GM19238 (cell line): Measurements from ENCODE around the gene SOWAHA.

ENCODE experiments used
- DNase-seq: peaks from one replicate; pipeline ENCODE4 v3.0.0; 2011; ENCODE audit warnings: low spot score; ENCODE audit not compliant: insufficient read length

SOWAHA gene

DNA sequence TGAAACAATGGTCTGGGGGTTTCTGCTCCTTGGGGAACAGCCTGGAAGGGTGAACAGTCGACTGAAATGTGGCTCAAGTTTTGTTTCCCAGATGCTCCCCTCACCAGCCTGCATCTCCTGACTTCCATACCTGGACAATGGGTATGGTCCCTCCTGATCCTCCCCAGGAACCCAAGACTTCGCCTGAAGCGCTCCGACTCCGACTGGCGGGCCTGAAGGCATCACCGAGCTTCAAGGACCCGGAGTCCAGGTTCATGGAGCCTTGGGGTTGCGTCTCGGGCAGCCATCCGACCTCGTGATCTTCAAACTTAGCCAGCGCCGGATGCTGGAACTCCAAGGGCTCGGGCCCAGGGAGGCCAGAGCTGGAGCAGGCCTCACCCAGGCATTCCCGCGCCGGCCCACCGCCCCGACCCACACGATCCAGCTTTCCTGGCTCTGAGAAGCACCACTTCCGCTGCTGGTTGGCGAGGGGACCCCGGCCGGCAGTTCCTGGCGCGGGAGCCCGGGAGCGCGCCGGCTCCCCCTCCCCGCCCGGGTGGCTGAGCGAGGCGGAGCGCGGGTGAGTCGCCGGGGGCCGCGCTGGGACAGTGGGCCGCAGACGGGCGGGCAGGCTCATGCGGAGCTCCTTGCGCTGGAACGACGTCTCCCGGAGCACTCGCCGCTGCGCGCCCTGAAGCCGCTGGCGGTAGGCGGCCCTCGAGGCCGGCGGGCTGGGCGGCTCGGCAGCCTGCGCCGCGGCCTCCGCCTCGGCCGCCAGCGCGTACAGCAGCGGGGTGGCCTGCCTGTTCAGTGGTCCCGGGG, 12.1 kb downstream of the SOWAHA start:
- DNase-seq = no peak

DNA sequence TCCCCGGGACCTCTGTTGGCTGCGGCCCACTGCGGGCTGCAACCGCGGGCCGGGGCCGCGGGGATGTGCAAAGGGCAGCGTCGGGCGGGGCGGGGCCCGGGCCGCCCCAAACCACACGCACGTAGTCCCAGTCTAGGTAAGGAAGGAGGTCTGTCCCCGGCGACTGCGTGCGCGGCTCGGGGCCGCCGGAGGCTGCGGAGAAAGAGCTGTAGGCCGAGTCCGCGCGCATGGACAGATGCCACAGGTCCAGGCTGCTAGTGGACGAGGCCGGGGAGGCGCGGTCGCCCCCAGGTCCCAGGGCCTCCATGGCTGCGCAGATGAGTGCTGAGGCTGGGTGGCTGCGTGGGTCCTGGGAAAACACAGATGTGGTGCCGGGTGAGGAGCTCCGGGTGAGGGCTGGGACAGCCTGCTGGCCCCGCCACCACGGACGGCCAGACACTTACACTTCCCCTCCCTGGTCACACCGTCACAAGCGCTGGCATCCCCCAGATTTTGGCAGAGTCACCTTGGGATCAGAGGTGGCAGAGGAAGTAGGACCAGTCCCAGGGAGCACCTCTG, 12.8 kb downstream of the SOWAHA start:
- no peak for DNase-seq

DNA sequence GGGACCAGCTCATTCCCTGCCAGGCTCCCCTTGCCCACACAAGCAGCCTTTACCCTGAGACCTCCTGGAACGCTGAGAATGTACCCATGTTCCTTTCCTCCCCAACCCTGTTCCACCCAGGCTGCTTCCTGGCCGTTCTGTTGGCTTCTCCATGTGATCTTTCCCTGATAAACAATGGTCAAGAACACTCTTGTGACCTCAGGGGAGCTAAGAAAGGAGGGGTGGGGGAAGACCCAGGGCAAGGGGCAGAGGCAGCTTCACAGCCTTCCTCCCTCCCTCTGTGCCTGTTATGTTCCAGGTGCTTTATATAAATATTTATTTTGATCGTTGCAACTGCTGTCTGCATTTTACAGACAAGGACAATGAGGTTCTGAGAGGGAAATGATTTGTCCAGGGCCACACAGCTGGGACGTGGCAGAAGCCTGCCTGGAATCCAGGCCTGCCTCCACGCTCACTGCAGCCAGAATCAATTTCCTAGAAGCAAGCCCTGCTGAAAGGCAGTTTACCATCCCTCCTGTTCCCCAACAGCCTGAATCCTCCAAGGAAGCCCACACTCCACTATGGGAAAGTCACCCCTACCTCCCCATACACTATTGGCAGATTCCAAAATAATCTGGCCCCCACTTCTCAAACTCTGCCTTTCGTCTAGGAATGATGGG, 13.5 kb downstream of the SOWAHA start:
- no peak for DNase-seq

DNA sequence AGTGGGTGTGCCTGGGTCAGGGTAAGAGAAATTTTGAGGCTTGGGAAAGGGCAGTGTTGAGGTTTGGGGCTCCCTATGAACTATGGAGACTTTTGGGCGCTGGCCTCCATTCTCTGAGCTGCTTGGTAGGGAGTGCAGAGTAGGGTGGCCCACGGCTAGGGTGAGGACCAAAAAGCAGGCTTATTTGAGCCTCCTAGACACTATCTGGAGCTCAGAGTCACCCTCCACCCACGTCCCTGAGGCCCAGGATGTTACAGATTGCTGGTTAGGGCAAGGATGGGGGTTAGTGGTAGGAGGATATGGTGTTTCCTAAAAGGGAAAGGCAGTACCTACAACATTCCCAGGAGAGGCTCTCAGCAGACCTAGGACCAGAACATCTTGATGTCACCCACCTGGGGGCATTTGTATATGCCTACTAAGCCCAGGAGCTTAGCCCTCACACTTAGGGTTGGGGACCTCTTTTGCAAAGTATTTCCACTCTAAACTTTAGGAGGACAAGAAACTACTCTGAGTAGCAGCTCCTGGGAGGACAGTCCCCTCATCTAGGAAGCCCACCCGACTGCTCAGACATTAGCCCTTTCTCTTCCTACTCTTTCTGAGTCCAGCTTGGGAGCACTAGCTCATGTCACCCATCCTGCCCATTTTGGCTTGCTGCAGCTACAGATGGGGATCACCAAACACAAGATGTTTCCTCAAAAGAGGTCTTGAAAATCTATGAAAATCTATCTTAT, 15.0 kb downstream of the SOWAHA start:
- DNase-seq = no peak

DNA sequence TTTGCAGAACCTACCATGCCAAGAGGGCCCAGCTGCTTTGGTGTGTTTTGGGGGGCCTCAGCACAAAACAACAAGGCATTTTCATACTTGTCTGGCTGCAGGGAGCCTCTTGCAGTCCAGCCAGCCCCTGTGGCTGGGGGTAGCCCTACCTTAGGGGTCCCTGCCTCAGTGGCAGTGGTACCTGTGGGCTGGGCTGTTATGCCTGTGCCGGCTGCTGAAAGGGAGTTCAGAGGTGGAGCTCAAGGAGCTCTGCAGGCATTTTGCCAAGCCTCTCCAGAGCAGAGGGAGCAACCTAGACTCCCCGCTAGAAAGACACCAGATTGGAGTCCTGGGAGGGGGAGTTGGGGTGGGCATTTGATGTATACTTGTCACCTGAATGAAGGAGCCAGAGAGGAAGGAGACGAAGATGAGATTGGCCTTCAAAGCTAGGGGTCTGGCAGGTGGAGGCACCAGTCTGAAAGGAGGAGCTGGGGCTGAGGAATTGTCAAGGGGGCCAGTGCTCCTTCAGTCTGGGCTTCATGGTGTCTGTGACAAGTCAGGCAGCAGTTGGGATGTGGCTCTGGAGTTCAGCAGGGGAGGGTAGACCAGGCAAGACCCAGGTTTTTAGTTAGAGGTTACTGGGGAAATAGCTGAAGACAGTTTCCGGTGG, 15.9 kb downstream of the SOWAHA start:
- DNase-seq = no peak

DNA sequence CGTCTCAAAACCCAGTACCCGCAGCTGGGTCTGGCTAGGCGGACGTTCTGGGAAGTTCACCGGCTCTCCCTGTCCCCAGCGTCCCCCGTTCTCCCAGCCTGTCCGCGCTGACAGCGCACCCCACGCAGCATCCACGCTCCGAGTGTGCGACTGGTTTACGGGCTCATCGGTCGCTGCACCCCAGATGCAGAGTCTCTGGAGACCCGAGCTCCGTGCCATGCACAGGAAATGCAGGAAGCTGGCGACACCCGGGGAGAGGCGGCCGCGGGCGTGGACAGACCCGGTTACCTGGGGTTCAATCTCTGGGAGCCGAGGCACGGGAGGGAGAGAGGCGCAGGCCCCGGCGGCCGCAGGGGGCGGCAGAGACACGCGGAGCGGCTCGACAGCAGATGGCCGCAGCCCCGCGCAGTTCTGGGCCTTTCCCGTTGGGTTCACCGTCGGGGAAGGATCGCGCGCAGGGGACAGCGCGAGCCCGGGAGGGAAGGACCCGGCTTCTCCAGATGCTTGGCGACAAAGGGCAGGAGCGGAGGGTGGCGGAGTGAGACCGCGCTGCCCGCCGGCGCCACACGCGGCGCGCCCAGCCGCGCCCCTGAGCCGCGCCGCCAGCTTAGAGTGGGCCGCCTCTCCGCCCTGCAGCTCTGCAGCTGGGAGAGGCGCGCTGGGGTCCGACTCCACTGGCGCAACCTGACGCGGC, 16.8 kb downstream of the SOWAHA start:
- peak; percentile 91 for DNase-seq

DNA sequence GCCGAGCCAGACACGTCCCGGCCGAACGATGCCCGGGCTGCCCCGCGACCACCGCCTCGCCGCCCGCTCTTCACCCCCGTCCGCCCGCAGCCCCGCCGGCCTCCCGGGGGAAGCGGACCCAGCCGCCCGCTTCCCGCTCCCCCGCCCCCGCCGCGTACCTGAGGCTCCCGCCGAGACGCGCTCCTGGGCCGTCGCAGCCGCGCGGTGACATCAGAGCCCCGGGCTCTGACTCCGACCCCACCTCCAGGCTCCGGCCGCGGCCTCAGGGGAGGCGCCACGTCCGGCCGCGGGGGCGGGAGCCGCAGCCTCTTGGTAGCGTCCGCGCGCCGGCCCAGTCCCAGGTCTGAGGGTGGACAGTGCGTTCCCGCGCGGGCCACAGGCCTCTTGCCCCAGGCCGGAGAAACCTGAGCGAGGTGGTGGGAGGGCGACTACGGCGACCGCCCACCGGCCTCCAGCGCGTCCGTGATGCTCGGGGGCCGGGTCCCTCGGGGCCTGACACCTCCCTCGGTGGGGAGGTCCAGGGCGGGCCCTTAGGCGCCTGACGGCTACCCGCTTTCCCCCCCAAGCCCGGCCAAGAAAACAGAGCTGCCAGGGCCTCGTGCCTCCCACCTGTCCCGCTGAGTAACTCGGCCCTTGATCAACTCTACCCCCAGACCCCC, 17.5 kb downstream of the SOWAHA start, which contains the start of gene SHROOM1:
Gene SHROOM1, minus strand, starts transcription at position 212 of the 659 bp plus-strand sequence. CDS start 4,507 bp downstream, outside the sequence.
- DNase-seq = peak; percentile 62

DNA sequence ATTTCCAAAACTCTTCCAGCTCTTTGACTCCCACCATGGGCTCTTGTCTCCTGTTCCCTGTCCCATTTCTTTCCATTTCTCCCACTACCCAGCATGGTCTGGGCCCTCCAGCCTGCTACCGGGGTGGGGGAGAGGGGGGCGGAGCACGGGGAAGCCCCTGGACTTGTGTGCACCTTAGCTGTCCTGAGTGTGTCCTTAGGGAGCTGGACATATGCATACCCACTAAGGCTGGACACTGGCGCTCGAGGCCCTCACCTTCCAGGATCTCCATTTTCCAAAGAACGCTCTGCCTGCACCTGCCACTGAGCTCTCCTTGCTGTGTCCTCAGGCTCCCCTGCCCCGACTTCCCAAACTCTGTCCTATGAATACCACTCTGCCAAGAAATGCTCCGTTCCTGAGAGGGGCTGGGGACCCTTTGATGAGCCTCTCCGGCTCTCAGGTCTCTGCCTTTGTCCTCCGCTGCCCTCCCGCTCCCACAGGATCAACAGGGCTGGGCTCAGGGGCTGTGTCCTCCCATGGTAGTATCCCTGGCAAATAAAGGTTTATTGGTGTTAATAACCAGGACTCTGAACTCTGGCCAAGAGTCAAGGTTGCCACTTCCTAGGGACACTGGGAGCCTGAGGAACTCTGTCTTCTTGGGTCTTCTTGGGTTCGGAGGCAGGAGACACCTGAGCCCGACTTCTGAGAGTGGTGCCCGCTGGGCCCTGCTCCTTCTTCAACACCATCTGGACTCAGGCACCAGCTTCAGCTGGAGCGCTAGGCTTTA, 18.2 kb downstream of the SOWAHA start:
- no peak for DNase-seq

DNA sequence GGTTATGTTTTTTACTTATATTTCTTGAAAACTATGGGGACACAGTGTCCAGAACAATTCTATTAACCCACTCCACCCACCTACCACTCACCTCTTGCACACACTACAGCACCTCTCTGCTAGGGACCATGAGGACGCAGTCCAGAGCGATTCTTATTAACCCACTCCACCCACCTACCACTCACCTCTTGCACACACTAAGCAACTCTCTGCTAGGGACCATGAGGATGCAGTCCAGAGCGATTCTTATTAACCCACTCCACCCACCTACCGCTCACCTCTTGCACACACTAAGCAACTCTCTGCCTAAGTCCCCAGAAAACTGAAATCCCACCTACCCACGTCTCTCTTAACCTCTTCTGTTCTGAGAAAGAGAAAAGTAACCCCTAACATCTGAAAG, 19.5 kb downstream of the SOWAHA start:
- DNase-seq = no peak

DNA sequence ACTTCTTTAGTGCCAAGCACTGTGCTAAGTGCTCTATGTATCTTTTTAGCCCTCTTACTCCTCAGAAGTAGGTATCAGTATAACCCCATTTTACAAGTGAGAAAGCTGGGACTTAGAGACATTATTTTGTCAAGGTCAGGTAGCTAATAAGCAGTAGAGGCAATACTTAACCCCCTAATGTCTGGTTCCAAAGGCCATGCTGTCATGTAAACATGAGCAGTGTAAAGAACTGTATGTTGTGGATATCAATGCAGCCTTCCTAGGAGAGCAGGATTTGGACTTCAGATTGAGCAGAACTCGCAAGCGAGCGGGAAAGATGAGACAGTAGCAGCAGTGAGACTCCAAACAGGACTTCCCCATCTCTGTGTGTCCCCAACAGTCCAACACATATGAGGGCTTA, 21.0 kb downstream of the SOWAHA start:
- no peak for DNase-seq

DNA sequence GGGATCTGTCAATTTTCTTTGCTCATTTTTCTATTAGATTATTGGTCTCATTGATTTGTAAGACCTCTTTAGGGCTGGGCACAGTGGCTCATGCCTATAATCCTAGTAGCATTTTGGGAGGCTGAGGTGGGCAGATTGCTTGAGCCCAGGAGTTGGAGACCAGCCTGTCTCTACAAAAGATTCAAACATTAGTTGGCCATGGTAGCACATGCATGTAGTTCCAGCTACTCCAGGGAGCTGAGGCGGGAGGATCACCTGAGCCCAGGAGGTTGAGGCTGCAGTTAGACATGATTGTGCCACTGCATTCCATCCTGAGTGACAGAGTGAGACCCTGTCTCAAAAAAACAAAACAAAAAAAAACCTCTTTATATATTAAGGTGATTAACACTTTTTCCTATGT, 23.8 kb downstream of the SOWAHA start:
- no peak for DNase-seq

DNA sequence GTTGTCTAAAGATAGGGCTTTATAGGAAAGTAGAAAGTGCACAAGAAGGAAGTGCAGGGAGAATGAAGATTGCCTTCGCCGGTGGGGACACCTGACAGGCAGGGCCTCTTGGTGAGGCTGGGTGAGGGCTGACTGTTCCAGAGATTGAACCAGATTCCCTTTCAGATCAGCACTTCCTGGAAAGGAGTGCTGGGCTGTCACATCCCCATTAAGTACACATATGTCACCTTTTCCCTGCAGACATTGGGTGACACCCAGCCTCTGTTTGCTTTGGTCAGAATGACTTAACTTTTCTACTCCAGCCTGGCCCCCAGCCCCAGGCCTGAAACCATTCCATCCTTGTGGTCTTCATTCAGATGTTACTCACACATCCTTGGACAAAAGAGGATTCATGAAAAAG, 24.8 kb downstream of the SOWAHA start:
- no peak for DNase-seq

DNA sequence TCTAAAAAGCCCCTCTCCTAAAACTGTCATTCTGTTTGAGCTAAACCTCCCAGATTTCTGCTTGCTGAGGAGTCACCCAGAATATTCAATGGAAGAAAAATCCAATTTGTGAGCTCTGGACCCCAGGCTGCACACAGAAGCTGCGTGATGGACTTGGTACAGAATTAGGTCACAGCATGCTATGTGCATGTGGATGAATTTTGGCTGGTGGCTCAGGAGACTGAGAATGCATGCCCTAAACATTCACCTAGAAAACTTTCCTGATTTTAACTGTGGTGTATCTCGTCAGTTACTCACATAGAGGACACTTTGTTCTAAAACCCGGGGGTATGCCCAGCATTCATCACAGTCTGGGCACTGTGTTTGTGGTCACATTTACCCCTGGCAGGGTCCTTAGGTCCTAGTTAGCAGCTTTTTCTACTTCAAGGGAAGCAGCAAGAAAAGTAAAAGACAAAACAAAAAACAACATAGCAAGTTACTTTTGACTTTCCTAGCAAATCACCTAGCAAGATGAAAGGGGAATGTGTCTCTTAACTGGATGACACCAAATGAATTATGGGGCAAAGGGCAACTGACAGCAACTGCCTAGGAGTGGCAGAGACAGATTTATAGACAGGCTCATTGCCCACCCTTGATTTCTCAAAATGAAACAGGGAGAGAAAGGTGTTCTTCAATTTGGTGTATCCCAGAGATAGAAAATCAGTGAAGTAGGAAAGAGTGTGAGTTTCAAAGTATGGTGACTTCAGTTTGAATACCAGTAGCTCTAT, 25.6 kb downstream of the SOWAHA start:
- DNase-seq = no peak

DNA sequence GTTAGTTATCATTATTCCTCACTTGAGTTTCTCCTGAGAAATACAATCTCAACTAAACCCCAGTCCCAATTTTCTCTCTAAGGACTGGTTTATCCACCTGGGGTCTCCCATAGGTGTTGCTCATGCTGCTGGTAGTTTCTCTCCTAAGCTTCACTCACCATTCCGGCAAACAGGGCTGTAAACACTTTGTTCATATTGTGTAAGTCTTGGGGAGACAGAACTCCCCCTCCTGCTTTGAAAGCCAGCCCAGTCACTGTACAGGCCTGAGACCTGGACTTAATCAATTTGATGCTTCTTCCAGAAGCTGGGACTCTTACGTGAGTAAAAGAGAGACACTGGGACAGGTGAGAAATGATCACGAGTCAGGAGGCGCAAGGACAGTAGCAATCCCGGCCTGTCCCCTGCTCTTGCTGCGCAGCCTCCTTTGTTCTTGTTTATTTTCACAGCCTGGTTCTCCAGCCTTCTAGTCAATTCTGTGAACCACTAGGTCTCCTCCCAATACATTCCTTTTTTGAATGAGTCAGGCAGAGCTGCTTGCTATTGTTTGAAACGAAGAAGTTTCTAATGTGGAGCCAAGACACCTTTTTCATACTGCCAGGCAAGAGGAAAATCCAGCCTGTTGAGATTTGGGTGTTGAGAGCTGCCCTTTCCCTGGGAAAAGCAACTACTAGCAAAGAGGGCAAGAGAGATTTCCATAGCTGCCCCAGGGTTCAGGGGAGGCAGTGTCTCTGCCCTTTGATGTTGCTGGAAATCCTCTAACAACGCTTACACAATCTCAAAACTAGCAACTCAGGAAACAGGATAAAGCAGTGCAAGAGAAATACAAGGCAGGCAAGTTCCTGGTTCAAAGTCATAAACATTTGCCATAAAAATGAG, 26.6 kb downstream of the SOWAHA start:
- no peak for DNase-seq

DNA sequence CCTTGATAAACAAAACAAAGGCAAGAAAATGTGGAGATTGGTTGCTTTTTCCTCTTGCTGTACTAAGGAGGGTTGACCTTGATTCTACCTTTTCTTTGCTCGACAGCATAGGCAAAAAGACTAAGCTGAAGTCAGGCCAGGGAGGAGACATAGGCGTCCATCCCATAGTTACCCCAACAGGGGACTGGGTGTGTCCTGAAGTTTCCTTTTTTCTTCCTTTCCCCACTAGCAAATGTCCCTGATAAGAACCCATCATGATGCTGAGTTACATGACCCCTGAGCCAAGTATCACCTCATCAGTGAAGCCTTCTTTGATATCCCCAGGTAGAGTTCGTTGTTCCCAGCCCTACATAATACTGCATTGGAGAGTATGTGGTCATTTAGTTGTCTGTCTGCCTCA, 27.2 kb downstream of the SOWAHA start:
- DNase-seq = no peak

DNA sequence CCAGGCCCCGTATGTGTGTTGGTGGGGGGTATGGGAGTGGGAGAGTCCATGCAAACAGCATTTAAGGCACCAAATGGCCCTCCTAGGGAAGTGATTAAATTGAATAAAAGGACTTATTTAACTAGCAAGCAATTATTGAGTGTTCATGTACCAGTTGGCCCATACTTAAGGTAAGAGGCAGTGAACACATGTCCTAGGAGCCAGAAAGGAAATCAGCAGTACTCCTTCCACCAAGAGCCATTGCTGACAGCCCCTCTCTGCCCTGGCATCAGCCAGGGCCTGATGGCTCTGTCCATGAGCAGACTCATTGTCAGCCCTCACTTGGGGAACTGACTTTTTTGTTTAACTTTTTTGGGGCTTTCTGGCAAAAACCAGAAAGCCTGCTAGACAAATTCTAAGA, 27.8 kb downstream of the SOWAHA start:
- DNase-seq = no peak

DNA sequence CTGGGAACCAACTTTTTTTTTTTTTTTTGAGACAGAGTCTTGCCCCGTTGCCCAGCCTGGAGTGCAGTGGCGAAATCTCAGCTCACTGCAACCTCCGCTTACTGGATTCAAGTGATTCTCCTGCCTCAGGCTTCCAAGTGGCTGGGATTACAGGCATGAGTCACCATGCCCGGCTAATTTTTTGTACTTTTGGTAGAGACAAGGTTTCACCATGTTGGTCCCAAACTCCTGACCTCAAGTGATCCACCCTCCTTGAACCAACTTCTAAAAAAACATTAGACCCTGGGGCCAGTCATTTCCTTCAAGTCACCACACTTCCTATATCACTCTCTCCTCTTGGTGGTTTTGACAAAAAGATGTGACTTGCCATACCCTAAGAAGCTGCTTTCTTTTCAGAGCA, 28.2 kb downstream of the SOWAHA start:
- DNase-seq = no peak

DNA sequence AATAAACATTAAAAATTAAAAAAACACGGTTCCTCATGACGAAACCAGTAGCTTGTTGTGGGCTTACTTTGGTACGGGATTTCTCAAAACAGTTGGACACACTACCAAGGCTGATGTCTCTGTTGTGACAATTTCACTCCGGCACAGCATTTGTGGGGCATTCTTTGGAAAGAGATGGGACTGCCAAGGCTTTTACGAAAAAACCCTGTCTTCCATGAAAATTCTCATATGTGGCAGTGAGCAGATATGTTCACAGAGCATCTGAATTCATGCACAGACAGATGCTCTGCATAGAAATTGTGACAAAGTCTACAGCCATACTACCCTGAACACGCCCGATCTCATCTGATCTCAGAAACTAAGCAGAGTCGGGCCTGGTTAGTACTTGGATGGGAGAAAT, 35.2 kb downstream of the SOWAHA start:
- DNase-seq = no peak
